Measurements from ENCODE around the gene TENM4. TPM values are rescaled to one million over a fixed set of nuclear protein-coding genes. Genes with fewer than 3 reads are reported as not detected.

The TENM4 gene
- total RNA-seq, 2 donors from 2014 or later = 2.6 to 6.8 TPM

DNA sequence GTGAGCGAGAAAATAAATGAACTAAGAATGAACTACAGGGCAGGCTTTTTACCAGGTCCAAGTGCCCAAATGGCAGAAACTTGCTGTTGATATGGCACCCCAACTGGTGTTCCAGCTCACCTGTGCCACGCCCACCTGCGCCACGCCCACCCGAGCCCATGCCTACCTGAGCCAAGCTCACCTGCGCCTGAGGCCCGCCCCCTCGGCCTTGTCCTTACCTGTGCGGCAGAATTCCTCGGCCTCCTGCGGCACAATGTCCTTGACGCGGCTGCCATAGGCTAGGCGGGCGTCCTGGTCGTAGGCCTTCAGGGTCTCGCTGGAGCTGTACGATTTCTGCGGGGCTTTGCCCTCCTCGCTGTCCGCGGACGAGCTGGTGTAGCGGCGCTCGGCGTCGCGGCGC is 371.3 kb downstream of the TENM4 start:
- WGBS = 97% methylated on average over 30 of the region's 30 CpGs
- H3K36me3 ChIP-seq = no peaks in the 10 kb centered on the region
- no peak for DNase-seq (ENCODE audit: low spot score)

DNA sequence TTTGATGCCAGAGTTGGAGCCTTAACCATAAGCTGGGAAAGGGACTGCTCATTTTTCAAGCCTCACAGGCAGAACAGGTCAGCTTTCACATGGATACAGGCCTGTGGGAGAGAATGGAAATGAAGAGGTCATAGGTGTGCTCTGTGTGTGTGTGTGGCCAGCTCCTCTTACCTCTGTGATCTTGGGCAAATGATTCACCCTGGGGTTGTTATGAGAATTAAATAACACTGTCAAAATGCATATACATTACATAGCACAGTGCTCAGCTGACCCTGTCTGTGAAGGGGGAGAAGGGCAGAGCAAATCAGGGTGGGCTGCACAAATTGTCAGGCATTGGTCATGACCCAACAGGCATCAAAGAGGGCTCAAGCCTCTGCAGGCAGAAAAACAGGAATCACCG is 372.5 kb downstream of the TENM4 start:
- H3K4me1 ChIP-seq (replicated peaks) = no peaks in the 10 kb centered on the region
- no peaks in the 10 kb centered on the region for H3K27me3 ChIP-seq (replicated peaks; ENCODE audit: insufficient read depth)
- intact Hi-C loops (cut with DNase I) = no loop called here
- no peaks in the 10 kb centered on the region for H3K36me3 ChIP-seq
- H3K4me3 ChIP-seq = no peak overlapping the region
- H3K27ac ChIP-seq = no peak overlapping the region
- TF ChIP-seq, protein P1, sequence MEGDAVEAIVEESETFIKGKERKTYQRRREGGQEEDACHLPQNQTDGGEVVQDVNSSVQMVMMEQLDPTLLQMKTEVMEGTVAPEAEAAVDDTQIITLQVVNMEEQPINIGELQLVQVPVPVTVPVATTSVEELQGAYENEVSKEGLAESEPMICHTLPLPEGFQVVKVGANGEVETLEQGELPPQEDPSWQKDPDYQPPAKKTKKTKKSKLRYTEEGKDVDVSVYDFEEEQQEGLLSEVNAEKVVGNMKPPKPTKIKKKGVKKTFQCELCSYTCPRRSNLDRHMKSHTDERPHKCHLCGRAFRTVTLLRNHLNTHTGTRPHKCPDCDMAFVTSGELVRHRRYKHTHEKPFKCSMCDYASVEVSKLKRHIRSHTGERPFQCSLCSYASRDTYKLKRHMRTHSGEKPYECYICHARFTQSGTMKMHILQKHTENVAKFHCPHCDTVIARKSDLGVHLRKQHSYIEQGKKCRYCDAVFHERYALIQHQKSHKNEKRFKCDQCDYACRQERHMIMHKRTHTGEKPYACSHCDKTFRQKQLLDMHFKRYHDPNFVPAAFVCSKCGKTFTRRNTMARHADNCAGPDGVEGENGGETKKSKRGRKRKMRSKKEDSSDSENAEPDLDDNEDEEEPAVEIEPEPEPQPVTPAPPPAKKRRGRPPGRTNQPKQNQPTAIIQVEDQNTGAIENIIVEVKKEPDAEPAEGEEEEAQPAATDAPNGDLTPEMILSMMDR (IDR thresholded peaks at IDR 0.05) = no peak
- TF ChIP-seq POLR2A (IDR thresholded peaks at IDR 0.05) (no peak), POLR2AphosphoS5 (IDR thresholded peaks at IDR 0.05) (no peak)
- WGBS = 100% methylated on average over 1 of the region's 1 CpG
- no peak for DNase-seq (ENCODE audit: low spot score)
- no peaks in the 10 kb centered on the region for H3K9me3 ChIP-seq

More for the DNA sequence above, 371.3 kb downstream of the TENM4 start:
- H3K27ac ChIP-seq = no peak overlapping the region
- H3K4me1 ChIP-seq (replicated peaks) = no peaks in the 10 kb centered on the region
- intact Hi-C loops (cut with DNase I) = no loop called here
- no peak for TF ChIP-seq POLR2AphosphoS5 (IDR thresholded peaks at IDR 0.05)
- no peak for TF ChIP-seq POLR2A (IDR thresholded peaks at IDR 0.05)
- TF ChIP-seq, protein P1 (IDR thresholded peaks at IDR 0.05) = no peak
- H3K4me3 ChIP-seq = no peak overlapping the region
- no peaks in the 10 kb centered on the region for H3K27me3 ChIP-seq (replicated peaks; ENCODE audit: insufficient read depth)
- H3K9me3 ChIP-seq = no peaks in the 10 kb centered on the region

DNA sequence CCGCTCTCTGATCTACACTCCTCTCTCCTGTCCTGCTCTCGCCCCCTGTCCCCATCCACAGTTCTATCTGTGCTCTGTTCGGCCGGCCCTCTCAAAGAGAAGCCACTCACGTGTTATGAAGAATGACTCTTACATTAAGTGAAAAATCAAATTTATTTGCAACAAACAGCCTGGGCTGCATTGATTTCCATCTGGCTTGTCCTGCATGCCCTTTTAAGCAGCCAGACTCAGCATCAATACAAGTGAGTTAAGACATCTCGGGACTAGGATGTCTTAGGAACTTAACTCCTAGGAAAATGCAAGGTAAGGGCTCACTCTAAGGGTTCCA is 373.5 kb downstream of the TENM4 start:
- TF ChIP-seq, protein P1 (IDR thresholded peaks at IDR 0.05) = no peak
- TF ChIP-seq POLR2AphosphoS5 (IDR thresholded peaks at IDR 0.05) (no peak), POLR2A (IDR thresholded peaks at IDR 0.05) (no peak)
- Histone ChIP-seq H3K9me3 (no peaks in the 10 kb centered on the region), H3K36me3 (no peaks in the 10 kb centered on the region), H3K27me3 (replicated peaks; ENCODE audit: insufficient read depth) (no peaks in the 10 kb centered on the region), H3K27ac (no peak overlapping the region), H3K4me3 (no peak overlapping the region), H3K4me1 (replicated peaks) (no peaks in the 10 kb centered on the region)
- intact Hi-C loops (cut with DNase I) = no loop called here
- DNase-seq (ENCODE audit: low spot score) = no peak
- 68% methylated on average over 6 of the region's 6 CpGs for WGBS

DNA sequence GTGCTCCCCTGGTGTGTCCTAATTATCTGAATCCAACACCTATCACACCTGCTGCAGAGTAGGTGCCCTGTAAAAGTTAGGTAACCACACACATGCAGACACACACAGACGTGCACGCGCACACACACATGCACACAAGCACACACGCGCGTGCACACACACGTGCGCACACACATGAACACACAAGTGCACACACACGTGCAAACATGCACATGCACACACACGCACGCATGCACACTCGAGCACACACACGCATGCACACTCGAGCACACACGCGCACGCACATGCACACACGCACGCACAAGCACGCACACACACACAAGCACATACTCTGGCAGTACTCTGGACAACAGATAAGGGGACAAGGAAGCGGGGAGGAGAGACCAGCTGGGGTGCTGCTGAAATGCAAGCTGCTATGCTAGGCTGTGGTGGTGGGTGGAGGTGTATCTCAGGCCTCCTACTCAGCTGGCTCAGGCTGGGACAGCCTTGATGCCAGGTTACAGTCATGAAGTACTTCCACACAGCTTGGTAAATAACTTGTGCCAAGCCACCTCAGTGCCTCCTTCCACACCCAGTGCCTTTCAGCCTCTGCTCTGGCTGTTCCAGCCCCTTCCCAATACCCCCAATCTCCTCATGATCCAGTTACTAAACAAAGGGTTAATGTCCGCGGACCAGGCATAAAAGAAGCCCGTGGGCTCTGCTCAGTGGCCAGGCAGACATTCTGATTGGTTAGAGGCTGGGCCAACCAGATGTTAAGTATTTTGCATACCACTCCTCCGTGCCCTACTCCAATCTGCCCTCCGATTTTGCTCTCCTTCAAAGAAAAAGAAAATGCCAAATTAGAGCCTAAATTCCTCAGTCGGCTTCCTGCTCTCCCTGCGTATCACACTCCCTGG is 374.1 kb downstream of the TENM4 start:
- WGBS = 77% methylated on average over 28 of the region's 28 CpGs
- H3K4me1 ChIP-seq (replicated peaks) = no peaks in the 10 kb centered on the region
- DNase-seq (ENCODE audit: low spot score) = no peak
- no peaks in the 10 kb centered on the region for H3K27me3 ChIP-seq (replicated peaks; ENCODE audit: insufficient read depth)
- intact Hi-C loops (cut with DNase I) = no loop called here
- no peak overlapping the region for H3K27ac ChIP-seq
- no peaks in the 10 kb centered on the region for H3K9me3 ChIP-seq
- no peak for TF ChIP-seq POLR2AphosphoS5 (IDR thresholded peaks at IDR 0.05)
- TF ChIP-seq, protein P1 (IDR thresholded peaks at IDR 0.05) = no peak
- TF ChIP-seq POLR2A (IDR thresholded peaks at IDR 0.05) = no peak
- no peak overlapping the region for H3K4me3 ChIP-seq
- H3K36me3 ChIP-seq = no peaks in the 10 kb centered on the region
